Measurements from ENCODE around the gene CAMTA2. TPM values are rescaled to one million over a fixed set of nuclear protein-coding genes. Genes with fewer than 3 reads are reported as not detected.
"Not testable (repeated sequence)": the region's sequence is repeated elsewhere in the genome, so short reads cannot be mapped to it uniquely, and the experiment has no call there.

CAMTA2 gene
- total RNA-seq, 2 experiments from 2014 or later, result 9.7 to 44.3 TPM

- no peaks in the 10 kb centered on the region for H4K20me1 ChIP-seq (ENCODE audit: insufficient read depth, low read length)
- TF ChIP-seq EZH2phosphoT487 (IDR thresholded peaks at IDR 0.05; ENCODE audit: borderline replicate concordance, low read depth, low read length), result no peak
- TF ChIP-seq CTCF (conservative IDR thresholded peaks at IDR 0.05; ENCODE audit: low read length), result no peak
- no peaks in the 10 kb centered on the region for H3K9me3 ChIP-seq (ENCODE audit: low read length)
- CTCF ChIA-PET (ENCODE audit: unreplicated experiment), result no interaction called here
- H3K79me2 ChIP-seq (ENCODE audit: insufficient read depth, low read depth, low read length), result no peaks in the 10 kb centered on the region
- DNase-seq (ENCODE audit: low spot score), result no peak
- no peaks in the 10 kb centered on the region for H3K9me2 ChIP-seq (ENCODE audit: insufficient read depth, low read length)
- no peak within 1 kb of the TSS for H2AFZ ChIP-seq (ENCODE audit: low read length)
- no TSS peak for BruUV-seq (replicated peaks)
- POLR2A ChIA-PET, result no interaction called here
- H3K4me2 ChIP-seq (ENCODE audit: low read length), result no peak within 1 kb of the TSS
- no peak within 1 kb of the TSS for H3K27ac ChIP-seq (ENCODE audit: low read depth, low read length, poor library complexity, severe bottlenecking)
- no peak within 1 kb of the TSS for H3K4me3 ChIP-seq (ENCODE audit: low read depth, low read length, poor library complexity, severe bottlenecking)
- peaks cover 3% of the 10 kb centered on the region for H3K4me1 ChIP-seq (ENCODE audit: insufficient read depth, low read length, poor library complexity, severe bottlenecking)
- intact Hi-C loops (cut with micrococcal nuclease; ENCODE audit: unreplicated experiment), result no loop called here
- H3K36me3 ChIP-seq (ENCODE audit: insufficient read depth, low read length), result peaks cover 29% of the 10 kb centered on the region
Observed at GRCh38 chr17:4931963-4932362, 55.5 kb downstream of the CAMTA2 start, which contains the start of gene GP1BA. TSS of gene GP1BA (plus strand) at chr17:4932277. CDS start at chr17:4932605, 328 bp downstream.

- Histone ChIP-seq H3K9me3 (ENCODE audit: low read length) (no peaks in the 10 kb centered on the region), H4K20me1 (ENCODE audit: insufficient read depth, low read length) (no peaks in the 10 kb centered on the region), H3K79me2 (ENCODE audit: insufficient read depth, low read depth, low read length) (no peaks in the 10 kb centered on the region), H3K36me3 (ENCODE audit: insufficient read depth, low read length) (peaks cover 14% of the 10 kb centered on the region), H3K4me1 (ENCODE audit: insufficient read depth, low read length, poor library complexity, severe bottlenecking) (no peaks in the 10 kb centered on the region), H3K27ac (ENCODE audit: low read depth, low read length, poor library complexity, severe bottlenecking) (no peak overlapping the region), H3K4me3 (ENCODE audit: low read depth, low read length, poor library complexity, severe bottlenecking) (no peak overlapping the region), H3K9me2 (ENCODE audit: insufficient read depth, low read length) (no peaks in the 10 kb centered on the region), H3K4me2 (ENCODE audit: low read length) (no peak overlapping the region), H2AFZ (ENCODE audit: low read length) (no peak overlapping the region)
- intact Hi-C loops (cut with micrococcal nuclease; ENCODE audit: unreplicated experiment), result no loop called here
- ChIA-PET POLR2A (interaction anchor here (0.7 to 1.4 kb wide), 2 partner anchors 10 to 71 kb away, joined by 3 to 5 read pairs; partner anchors contain the start of gene SLC25A11), CTCF (ENCODE audit: unreplicated experiment) (no interaction called here)
- no peak for DNase-seq (ENCODE audit: low spot score)
- TF ChIP-seq EZH2phosphoT487 (IDR thresholded peaks at IDR 0.05; ENCODE audit: borderline replicate concordance, low read depth, low read length), result no peak
- no peak for TF ChIP-seq CTCF (conservative IDR thresholded peaks at IDR 0.05; ENCODE audit: low read length)
- no TSS peak for BruUV-seq (replicated peaks)
Observed at GRCh38 chr17:4928881-4929280, 58.6 kb downstream of the CAMTA2 start.

GRCh38 chr17:4926577-4927335, 60.7 kb downstream of the CAMTA2 start:
- POLR2A ChIA-PET, result interaction anchor here (0.7 kb wide), 1 partner anchor 349 kb away, joined by 3 read pairs; no protein-coding TSS in a partner anchor
- DNase-seq (ENCODE audit: low spot score); intact Hi-C loops (cut with micrococcal nuclease; ENCODE audit: unreplicated experiment); H3K9me2 ChIP-seq (ENCODE audit: insufficient read depth, low read length); H3K4me2 ChIP-seq (ENCODE audit: low read length); H4K20me1 ChIP-seq (ENCODE audit: insufficient read depth, low read length); H3K4me1 ChIP-seq (ENCODE audit: insufficient read depth, low read length, poor library complexity, severe bottlenecking); H3K79me2 ChIP-seq (ENCODE audit: insufficient read depth, low read depth, low read length); H2AFZ ChIP-seq (ENCODE audit: low read length); H3K9me3 ChIP-seq (ENCODE audit: low read length); BruUV-seq (replicated peaks); H3K4me3 ChIP-seq (ENCODE audit: low read depth, low read length, poor library complexity, severe bottlenecking); CTCF ChIA-PET (ENCODE audit: unreplicated experiment); H3K27ac ChIP-seq (ENCODE audit: low read depth, low read length, poor library complexity, severe bottlenecking): not testable (repeated sequence)
- peaks cover 14% of the 10 kb centered on the region for H3K36me3 ChIP-seq (ENCODE audit: insufficient read depth, low read length)
